ENCODE data around the gene WAC.
"Not testable (repeated sequence)": the region's sequence is repeated elsewhere in the genome, so short reads cannot be mapped to it uniquely, and the experiment has no call there.

The WAC gene

DNA sequence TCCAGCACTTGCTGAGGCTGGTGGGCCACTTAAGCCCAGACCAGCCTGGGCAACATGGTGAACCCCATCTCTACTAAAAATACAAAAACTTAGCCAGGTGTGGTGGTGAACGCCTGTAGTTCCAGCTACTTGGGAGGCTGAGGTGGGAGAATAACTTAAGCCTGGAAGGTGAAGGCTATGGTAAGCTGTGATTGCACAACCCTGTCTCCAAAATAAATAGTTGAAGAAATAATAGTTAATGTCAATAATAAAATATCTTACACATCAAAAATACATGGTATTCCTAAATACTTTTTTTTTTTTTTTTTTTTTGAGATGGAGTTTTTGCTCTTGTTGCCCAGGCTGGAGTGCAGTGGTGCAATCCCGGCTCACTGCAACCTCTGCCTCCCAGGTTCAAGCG, 76.7 kb downstream of the WAC start:
- DNase-seq (ENCODE audit: low spot score), result not testable (repeated sequence)

DNA sequence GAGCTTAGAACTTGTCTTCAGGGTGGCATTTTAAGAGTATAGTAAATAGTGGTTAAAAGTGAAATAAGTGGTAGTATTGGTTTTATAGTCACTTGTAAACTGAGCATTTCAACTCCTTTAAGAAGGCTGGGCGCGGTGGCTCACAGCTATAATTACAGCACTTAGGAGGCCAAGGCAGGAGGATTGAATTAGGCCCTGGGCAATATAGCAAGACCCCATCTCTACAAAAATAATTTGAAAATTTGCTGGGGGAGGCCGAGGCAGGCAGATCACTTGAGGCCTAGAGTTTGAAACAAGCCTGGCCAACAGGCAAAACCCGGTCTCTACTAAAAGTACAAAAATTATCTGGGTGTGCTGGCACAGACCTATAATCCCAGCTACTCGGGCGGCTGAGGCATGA, 80.0 kb downstream of the WAC start:
- no peak for DNase-seq (ENCODE audit: low spot score)

- DNase-seq (ENCODE audit: low spot score), result no peak
Measured at GRCh38 chr10:28616514-28616913, 83.6 kb downstream of the WAC start.

DNA sequence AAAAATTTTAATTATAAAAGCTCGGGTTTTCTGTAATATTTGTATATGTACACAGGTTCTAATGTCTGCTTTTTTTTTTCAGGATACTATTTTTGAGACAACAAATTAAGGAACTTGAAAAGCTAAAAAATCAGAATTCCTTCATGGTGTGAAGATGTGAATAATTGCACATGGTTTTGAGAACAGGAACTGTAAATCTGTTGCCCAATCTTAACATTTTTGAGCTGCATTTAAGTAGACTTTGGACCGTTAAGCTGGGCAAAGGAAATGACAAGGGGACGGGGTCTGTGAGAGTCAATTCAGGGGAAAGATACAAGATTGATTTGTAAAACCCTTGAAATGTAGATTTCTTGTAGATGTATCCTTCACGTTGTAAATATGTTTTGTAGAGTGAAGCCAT, 86.5 kb downstream of the WAC start:
- no peak for DNase-seq (ENCODE audit: low spot score)

GRCh38 chr10:28620251-28620650, 87.3 kb downstream of the WAC start:
- no peak for DNase-seq (ENCODE audit: low spot score)

DNA sequence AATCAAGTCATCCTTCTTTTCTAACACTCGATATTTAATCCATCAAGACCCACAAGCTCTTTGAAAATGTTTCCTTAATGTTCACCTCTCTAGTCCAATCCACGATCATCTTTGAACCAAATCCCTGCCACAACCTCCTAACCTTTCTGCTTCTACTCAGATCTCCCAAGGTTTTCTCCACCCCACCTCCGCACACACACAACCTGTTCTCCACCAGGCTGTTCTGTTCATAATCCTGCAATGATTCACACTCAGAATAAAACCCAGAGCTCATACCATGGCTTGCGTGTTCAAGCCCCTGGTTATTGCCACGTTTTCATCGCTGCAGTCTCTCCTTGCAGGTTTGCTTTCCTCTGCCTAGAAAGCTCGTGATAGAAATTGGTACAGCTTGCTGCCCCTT, 90.6 kb downstream of the WAC start:
- DNase-seq (ENCODE audit: low spot score), result no peak

DNA sequence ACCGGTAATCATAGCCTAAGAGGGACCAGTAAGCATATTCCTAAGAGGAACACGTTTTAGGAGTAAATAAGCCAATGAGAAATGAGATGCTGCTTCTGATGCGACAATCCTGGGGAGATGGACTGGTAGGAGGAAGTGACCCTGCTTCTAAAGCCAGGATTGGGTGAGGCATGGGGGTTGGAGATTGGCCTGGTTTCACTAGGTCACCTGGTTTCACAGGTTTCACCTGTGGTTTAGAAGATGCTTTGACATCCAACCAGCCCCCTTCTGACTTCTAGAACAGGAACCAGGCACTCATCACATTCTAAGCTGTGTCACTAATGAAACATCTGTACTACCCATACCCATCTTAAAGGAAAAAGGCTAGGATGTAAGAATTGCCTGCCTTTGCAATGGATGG, 91.4 kb downstream of the WAC start:
- no peak for DNase-seq (ENCODE audit: low spot score)

DNA sequence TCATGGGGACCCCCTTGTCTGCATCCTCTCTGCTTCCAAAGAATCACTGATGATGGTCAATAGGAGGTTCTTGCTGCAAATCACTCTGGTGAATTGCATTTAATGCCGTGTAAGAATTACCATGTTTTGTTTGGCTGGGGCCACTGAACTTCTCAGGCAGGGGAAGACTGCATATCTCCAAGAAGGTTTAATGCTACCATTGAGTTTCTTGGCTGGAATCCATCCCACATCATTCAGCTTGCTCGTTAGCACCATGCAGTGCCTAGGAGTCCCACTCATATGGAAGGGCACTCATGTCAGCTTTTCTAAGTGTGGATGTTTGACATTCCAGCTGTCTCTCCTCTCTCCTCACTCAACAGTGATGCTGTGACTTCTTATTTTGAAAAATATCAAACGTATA, 94.2 kb downstream of the WAC start:
- DNase-seq (ENCODE audit: low spot score), result no peak

DNA sequence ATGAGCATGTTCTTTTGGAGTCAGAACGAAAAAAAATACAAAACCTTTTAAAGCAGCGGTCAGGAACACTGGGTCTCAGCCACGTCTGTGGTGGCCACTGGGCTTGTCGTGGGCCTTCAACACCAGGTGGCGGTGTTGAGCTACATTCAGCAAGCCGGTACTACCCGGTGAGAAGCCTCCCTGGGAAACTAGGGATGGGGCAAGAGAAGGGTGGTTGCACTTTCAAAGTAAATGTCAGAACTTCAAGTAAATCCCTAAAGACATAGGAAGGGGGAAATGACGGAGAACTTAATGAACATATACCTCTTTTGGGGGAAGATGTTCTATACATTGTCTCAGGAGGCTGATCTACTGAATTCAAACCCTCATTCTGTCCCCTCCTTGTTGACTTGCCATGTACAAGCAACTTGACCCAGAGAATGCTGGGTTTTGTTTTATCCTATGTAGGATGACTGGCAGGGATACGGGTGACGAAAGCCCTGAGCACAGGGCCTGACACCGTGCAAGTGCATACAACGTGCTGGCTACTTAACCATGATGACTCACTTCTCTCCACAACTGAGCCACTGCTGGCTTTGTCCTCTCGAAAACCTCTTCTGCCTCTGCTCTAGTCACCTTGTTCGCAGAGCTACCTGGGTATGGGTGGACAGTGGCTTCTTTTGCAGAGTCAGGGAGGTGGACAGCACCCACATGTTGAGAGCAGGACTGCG, 95.4 kb downstream of the WAC start:
- DNase-seq (ENCODE audit: low spot score), result peak; percentile 88

DNA sequence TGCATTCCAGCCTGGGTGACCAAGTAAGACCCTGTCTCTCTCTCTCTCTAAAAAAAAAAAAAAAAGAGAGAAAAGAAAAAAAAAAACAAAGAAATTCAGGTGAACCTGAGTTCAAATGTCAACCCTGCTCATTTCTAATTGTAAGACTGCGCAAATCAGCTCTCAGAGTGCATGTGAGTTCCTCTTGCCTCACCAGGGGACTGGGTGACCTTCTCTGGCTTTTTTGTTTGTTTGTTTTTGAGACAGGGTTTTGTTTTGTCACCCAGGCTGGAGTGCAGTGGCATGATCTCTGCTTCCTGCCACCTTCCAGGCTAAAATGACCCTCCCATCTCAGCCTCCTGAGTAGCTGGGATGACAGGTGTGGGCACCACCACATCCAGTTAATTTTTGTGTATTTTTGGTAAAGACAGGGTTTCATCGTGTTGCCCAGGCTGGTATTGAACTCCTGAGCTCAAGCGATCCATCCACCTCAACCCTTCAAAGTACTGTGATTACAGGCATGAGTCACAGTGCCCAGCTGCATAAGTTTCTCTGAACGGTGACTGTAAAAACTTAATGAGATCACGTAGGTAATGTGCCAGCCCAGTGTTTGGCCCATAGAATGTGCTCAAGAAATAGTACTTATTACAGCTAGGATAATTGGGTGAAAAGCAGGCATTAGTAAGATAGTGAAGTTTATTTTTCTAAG, 99.1 kb downstream of the WAC start:
- no peak for DNase-seq (ENCODE audit: low spot score)

DNA sequence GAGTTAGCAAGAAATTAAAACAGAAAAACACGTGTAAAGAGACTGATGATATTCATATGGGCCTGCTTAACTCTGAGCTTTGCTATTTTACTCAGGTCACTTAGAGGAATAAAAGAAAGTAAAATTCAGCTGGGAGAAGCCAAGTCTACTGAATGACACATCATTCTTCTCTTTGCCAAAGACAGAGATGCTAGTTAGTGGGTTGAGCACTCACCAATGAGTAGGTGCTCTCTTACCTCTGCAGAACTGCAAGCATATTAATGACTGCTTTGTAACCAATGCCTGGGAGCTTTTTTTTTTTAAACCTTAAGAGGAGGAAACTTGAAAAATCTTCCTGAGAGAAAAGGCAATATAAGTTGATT, 99.6 kb downstream of the WAC start:
- DNase-seq (ENCODE audit: low spot score), result no peak

- DNase-seq (ENCODE audit: low spot score), result no peak
Measured at GRCh38 chr10:28633750-28634149, 100.8 kb downstream of the WAC start.

GRCh38 chr10:28637346-28637745, 104.4 kb downstream of the WAC start:
- no peak for DNase-seq (ENCODE audit: low spot score)

DNA sequence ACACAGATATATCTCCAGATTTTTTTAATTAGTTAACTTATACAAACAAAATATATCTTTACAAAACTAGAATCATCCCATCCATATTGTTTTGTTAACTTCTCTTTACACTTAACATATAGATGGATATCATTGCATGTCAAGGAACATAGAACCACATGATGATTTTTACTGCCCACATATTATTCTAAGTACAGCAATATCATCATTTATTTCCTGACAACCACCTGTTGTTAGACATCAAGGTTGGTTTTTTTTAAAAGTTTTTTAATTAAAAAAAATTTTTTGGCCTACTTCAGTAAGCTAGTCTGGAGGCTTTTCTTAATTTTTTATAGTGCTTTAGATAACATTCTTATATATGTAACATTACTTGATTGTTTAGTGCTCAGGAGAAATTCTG, 105.5 kb downstream of the WAC start:
- no peak for DNase-seq (ENCODE audit: low spot score)

- no peak for DNase-seq (ENCODE audit: low spot score)
Measured at GRCh38 chr10:28640551-28640950, 107.6 kb downstream of the WAC start.

DNA sequence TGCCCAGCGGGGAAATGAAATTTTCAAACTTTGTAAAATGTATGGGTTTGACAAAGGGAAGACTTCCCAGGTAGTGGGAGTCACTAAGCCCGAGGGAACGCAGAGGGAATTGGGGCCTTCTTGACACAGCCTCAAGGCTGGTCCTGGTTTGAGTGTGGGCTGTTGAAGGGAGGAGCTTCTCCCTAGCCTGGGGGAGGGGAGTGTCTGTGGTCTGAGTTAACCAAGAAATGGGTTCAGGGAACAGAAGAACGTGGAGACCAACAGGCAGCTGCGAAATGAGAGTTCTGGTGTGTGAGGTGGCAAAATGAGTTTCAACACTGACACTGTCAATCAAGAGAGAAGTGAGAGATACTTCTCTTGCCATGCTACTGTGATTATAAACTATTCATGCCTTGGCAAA, 111.7 kb downstream of the WAC start:
- DNase-seq (ENCODE audit: low spot score), result no peak

DNA sequence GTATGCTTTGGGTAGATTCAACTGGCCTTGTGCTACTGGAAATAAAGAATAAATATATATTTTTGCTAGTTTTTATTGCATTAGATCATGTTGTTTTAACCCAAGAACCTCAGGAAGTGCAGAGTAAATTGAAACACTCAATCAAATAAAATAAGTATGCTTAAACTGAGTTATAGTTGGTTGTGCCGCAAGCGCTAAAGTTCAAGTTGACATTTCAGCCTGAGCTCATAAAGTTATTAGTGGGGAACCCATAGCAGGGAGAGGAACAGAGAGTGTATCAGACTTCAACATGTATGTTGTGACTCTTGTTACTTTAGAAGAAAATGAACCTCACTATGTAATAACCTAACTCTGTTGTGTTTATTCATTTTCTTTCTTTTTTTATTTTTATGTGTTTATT, 119.2 kb downstream of the WAC start:
- no peak for DNase-seq (ENCODE audit: low spot score)

DNA sequence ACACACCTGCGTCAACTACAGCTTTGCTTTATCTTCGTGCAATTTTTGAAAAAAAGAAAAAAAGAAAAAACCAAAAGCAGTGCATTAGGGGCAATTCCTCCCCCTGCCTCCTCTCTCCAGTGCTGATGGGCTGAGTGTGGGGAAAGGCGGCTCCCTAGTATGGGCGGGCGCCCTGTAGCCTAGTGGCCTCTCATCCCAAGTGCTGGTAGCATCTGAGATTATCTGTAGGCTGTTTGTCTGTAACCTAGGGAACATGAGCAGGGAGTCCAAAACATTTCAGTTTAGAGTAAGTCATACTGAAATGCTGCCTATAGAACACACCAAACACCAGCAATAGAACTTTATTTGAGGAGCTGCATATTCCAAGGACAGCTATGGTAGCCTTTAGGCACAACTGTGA, 119.8 kb downstream of the WAC start:
- DNase-seq (ENCODE audit: low spot score), result no peak

DNA sequence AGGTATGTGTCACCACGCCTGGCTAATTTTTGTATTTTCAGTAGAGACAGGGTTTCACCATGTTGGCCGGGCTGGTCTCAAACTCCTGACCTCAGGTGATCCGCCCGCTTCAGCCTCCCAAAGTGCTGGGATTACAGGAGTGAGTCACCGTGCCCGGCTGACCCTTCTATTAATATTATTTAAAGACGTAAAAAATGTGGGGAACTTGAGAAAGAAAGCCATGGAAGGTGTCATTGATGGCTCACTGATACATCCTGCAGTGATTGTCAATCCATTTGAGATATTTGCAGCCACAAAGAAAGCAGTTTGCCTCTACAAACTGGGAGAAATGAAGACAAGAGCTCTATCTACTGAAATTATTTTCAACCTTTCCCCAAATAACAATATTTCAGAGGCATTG, 125.9 kb downstream of the WAC start:
- DNase-seq (ENCODE audit: low spot score), result not testable (repeated sequence)

- DNase-seq (ENCODE audit: low spot score), result no peak
Measured at GRCh38 chr10:28661035-28661434, 128.1 kb downstream of the WAC start.

GRCh38 chr10:28663576-28664368, 130.9 kb downstream of the WAC start:
- DNase-seq (ENCODE audit: low spot score), result peak; percentile 92

GRCh38 chr10:28664369-28664740, 131.4 kb downstream of the WAC start:
- no peak for DNase-seq (ENCODE audit: low spot score)

DNA sequence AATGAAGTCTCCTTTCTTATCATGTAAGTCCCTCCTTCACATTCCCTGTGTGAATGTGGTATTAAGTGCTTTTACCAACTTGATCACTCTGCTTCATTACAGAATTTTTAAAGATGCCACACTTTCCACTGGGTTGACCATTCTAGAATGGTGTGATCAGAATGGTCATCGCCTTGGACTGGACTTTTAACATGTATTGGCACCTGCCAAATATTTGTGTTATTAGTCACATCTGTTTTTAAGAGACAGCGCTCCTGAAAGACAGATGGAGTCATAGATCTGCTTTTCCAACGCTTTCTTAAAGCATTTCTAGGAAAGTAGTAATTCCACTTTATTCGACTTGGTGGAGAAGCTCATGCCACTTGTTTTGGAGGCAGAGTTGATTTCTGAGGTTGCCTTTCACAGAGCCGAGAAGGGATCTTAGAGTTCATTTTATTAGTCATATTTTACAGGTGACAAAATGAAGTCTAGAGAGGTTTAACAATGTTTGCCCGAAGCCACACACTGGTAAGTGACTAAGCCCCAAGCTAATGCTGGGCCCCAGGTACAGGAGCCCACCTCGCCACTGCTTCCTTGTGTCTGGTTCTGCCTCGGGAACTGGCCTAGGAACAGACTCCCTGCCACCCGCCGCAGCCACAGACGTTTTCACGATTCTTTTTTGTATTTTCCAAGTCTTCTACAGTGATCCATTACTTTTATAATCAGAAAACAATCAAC, 134.0 kb downstream of the WAC start:
- DNase-seq (ENCODE audit: low spot score), result no peak

Data from Ammon's horn (tissue), 1 donor.